A673 (cell line): ENCODE measurements around the gene ZNF837. TPM values are rescaled to one million over a fixed set of nuclear protein-coding genes. Genes with fewer than 3 reads are reported as not detected.

ENCODE experiments used
- BruUV-seq: library from RNA; stranded (reverse); fragments of 400-500 nt; replicated peaks from 2 replicates; lab custom pipeline; 2021; lab: Mats Ljungman, UMichigan
- CTCF ChIA-PET: fragments of 300-600 bp; sonication (Branson Sonifier 250); formaldehyde crosslinking; loops from one replicate; lab custom pipeline; 2022; ENCODE audit warnings: antibody characterized with exemption; lab: Charles Lee
- POLR2A ChIA-PET: fragments of 300-600 bp; sonication (Branson Sonifier 250); formaldehyde crosslinking; loops from one replicate; lab custom pipeline; 2022; ENCODE audit warnings: antibody characterized with exemption; ENCODE audit not compliant: low non-redundant PET; lab: Charles Lee
- DNase-seq: peaks from one replicate; pipeline ENCODE4 v3.0.0-alpha.2; 2015; ENCODE audit warnings: low spot score
- H3K27ac ChIP-seq: fragments of 200-600 bp; sonication (generic); 2 replicates; pipeline ENCODE4 v1.5.1; 2016; ENCODE audit warnings: mixed run types, low read depth, mild to moderate bottlenecking, mixed read lengths, antibody characterized with exemption, low read length; ENCODE audit not compliant: poor library complexity, severe bottlenecking
- H3K27me3 ChIP-seq: fragments of 200-600 bp; sonication (generic); replicated peaks from 2 replicates; pipeline ENCODE4 v1.6.1; 2017; ENCODE audit warnings: mixed run types, low read depth, mild to moderate bottlenecking, mixed read lengths, antibody characterized with exemption, low read length; ENCODE audit not compliant: insufficient read depth, poor library complexity
- H3K36me3 ChIP-seq: fragments of 200-600 bp; sonication (generic); 2 replicates; pipeline ENCODE4 v1.6.1; 2016; ENCODE audit warnings: mixed run types, mild to moderate bottlenecking, mixed read lengths, antibody characterized with exemption, low read length; ENCODE audit not compliant: insufficient read depth, poor library complexity, severe bottlenecking
- H3K4me1 ChIP-seq: fragments of 200-600 bp; sonication (generic); 2 replicates; pipeline ENCODE4 v1.6.1; 2017; ENCODE audit warnings: mixed run types, mild to moderate bottlenecking, mixed read lengths, antibody characterized with exemption, low read length; ENCODE audit not compliant: insufficient read depth, poor library complexity, severe bottlenecking
- H3K4me3 ChIP-seq: fragments of 200-600 bp; sonication (generic); 2 replicates; pipeline ENCODE4 v1.5.1; 2016; ENCODE audit warnings: low read depth, mixed run types, mild to moderate bottlenecking, mixed read lengths, low read length; ENCODE audit not compliant: poor library complexity, severe bottlenecking
- H3K9me3 ChIP-seq: fragments of 200-600 bp; sonication (generic); 2 replicates; pipeline ENCODE4 v1.6.1; 2016; ENCODE audit warnings: mixed run types, low read depth, mild to moderate bottlenecking, mixed read lengths, antibody characterized with exemption, low read length; ENCODE audit not compliant: poor library complexity, severe bottlenecking
- EZH2 ChIP-seq: fragments of 200-600 bp; sonication (generic); IDR thresholded peaks from 2 replicates; pipeline ENCODE4 v1.6.1; 2017; ENCODE audit warnings: borderline replicate concordance, low read depth, mild to moderate bottlenecking, mixed read lengths, antibody characterized with exemption, low read length; ENCODE audit not compliant: poor library complexity, severe bottlenecking
- intact Hi-C: fragments of 100-400 bp; cut with micrococcal nuclease; formaldehyde crosslinking; loops from one replicate; pipeline ENCODE4 v1.10.0; 2022; ENCODE audit not compliant: unreplicated experiment
- total RNA-seq: library from RNA; stranded (reverse); gene quantifications from 2 replicates; pipeline ENCODE4 v1.2.3, GENCODE V29; 2021
- TF ChIP-seq, protein P1 (sequence below): fragments of 300-800, 200-600 bp; sonication (generic); conservative IDR thresholded peaks from 2 replicates; pipeline ENCODE4 v1.5.1; 2017; ENCODE audit warnings: low read depth, mild to moderate bottlenecking, antibody characterized with exemption, low read length, moderate library complexity, mixed read lengths

Gene ZNF837
- total RNA-seq, 1 experiment from 2014 or later = 1.3 TPM

DNA sequence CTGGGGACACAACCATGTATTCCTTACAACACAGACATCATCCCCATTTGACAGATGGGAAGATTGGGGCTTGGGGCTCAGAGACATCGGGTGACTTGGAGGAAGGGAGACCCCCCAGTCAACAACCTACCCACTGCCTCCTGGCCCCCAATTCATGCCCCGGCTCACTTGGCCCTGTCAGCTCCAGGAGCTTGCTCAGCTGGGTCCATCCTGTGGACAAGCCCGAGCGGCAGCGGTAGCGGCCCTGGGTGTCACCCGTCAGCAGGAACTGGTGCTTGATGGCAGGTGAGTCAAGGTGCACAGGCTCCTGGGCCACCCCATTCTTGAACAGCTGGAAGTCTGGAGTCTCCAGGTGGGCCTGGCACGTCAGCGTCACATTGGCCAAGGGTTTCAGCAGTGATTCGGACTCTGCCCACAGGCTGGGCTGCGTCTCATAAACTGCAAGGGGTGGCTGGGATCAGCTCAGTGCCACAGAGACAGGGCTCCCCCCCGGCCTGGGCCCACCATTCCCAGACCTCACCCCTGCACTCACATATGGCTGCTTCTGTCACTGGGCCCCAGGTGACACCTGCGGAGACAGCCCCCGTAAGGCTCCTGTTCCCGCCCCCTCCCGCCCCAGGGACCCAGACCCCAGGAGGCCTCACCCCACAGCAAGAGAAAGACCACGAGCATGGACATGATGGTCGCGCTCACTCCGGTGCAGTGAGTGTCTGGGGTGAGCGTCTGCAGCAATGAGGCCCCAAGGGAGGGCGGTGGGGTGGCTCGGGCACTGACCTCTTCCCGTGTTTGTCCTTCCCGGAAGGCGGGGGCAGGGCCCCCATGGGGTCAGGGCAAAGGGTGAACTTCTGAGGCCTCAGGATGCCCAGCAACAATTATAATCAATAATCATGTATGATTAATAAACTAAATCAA is 27.8 kb downstream of the ZNF837 start, which contains the start of gene A1BG:
TSS of gene A1BG (minus strand) at position 733 of the 912 bp plus-strand sequence. CDS start at position 678, 55 bp downstream.
- DNase-seq = no peak
- H3K36me3 ChIP-seq = no peaks in the 10 kb centered on the region
- ChIA-PET CTCF (no interaction called here), POLR2A (no interaction called here)
- TF ChIP-seq EZH2 = no peak
- TF ChIP-seq, protein P1, sequence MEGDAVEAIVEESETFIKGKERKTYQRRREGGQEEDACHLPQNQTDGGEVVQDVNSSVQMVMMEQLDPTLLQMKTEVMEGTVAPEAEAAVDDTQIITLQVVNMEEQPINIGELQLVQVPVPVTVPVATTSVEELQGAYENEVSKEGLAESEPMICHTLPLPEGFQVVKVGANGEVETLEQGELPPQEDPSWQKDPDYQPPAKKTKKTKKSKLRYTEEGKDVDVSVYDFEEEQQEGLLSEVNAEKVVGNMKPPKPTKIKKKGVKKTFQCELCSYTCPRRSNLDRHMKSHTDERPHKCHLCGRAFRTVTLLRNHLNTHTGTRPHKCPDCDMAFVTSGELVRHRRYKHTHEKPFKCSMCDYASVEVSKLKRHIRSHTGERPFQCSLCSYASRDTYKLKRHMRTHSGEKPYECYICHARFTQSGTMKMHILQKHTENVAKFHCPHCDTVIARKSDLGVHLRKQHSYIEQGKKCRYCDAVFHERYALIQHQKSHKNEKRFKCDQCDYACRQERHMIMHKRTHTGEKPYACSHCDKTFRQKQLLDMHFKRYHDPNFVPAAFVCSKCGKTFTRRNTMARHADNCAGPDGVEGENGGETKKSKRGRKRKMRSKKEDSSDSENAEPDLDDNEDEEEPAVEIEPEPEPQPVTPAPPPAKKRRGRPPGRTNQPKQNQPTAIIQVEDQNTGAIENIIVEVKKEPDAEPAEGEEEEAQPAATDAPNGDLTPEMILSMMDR = no peak
- H3K9me3 ChIP-seq = no peaks in the 10 kb centered on the region
- H3K27me3 ChIP-seq = no peaks in the 10 kb centered on the region
- intact Hi-C loops = no loop called here
- H3K4me3 ChIP-seq = no peak within 1 kb of the TSS
- H3K4me1 ChIP-seq = peaks cover 8% of the 10 kb centered on the region
- H3K27ac ChIP-seq = no peak within 1 kb of the TSS
- no TSS peak for BruUV-seq

DNA sequence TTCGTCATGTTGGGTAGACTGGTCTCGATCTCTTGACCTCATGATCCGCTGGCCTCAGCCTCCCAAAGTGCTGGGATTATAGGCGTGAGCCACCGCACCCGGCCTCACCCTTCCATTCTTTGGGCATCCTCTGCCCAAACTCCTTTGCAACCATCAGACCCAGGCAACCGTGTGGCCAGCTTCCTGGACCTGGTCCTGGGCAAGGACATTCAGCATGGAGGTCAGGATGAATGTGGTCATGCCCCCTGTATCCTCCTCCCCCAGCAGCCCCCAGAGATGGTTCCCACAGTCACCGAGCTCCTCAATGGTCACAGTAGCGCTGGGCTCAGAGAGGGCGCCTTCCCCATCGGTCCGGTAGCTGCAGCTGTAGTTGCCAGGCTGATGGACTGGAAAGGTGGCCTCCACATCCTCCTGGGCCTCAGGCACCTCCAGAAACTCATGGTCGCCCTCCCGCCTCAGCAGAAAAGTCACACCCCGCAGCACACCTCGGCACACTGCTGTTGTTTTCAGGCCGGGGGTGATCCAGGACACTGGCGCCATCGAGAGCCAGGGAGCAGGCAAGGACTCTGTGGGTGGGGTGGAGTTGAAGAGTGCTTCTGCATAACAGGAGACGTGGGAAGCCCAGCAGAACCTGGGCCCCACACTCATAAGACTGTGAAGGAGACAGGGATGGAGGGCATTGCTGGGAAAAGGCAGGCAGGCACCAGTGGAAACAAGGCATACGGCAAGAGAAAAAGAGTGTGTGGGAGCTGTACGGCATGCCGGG is 28.7 kb downstream of the ZNF837 start:
- Histone ChIP-seq H3K4me1 (peaks cover 8% of the 10 kb centered on the region), H3K36me3 (no peaks in the 10 kb centered on the region), H3K9me3 (no peaks in the 10 kb centered on the region), H3K27me3 (no peaks in the 10 kb centered on the region), H3K27ac (no peak overlapping the region), H3K4me3 (no peak overlapping the region)
- intact Hi-C loops = no loop called here
- BruUV-seq = no TSS peak
- ChIA-PET POLR2A (interaction anchor here (0.6 kb wide), 1 partner anchor 11 kb away, joined by 6 read pairs; no protein-coding TSS in a partner anchor), CTCF (no interaction called here)
- TF ChIP-seq EZH2 = no peak
- TF ChIP-seq, protein P1 = no peak
- DNase-seq = no peak

- no peak overlapping the region for H3K4me3 ChIP-seq
- H3K4me1 ChIP-seq = peaks cover 8% of the 10 kb centered on the region
- CTCF ChIA-PET = no interaction called here
- intact Hi-C loops = no loop called here
- no peaks in the 10 kb centered on the region for H3K27me3 ChIP-seq
- H3K36me3 ChIP-seq = no peaks in the 10 kb centered on the region
- DNase-seq = no peak
- no peaks in the 10 kb centered on the region for H3K9me3 ChIP-seq
- H3K27ac ChIP-seq = no peak overlapping the region
- no TSS peak for BruUV-seq
- TF ChIP-seq, protein P1 = no peak
- TF ChIP-seq EZH2 = no peak
- POLR2A ChIA-PET = interaction anchor here (0.6 kb wide), 1 partner anchor 12 kb away, joined by 6 read pairs; no protein-coding TSS in a partner anchor
Observed at GRCh38 chr19:58351558-58351878, 29.3 kb downstream of the ZNF837 start.
